Measurements from ENCODE around the gene PLEKHM3.
"Not testable (repeated sequence)": the region's sequence is repeated elsewhere in the genome, so short reads cannot be mapped to it uniquely, and the experiment has no call there.

The PLEKHM3 gene

DNA sequence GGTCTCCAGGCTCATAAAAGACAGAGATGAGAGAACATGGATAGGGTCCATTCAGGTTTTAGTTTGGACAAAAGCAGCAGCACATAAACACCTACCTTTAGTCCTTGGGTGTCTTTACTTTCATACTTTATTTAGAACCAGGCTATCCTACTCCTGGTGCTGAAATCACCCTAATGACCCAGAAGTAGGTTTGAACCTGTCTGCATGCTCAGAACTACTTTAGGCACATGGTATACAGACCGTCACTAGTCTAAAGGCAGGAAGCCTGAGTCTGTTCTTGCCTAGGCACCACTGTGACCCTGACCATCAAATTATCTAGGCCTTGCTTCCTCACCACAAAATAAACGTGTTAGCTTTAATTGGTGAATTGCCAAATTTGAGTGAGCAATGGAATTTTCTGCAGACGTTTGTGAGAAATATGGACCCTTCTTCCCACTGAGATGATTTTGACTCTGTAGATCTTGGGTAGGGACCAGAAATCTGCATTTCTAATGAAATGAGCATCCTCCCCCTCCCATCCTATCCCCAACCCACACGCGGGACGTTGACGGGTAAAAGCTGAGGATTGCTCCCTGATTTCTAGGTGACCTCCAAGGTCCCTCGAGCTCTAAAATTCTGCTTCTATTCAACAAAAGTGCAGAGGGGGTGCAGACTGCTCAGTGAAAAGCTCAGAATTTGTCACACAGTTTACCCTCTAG is 75.1 kb downstream of the PLEKHM3 start:
- no peak for DNase-seq (ENCODE audit: low read depth)

GRCh38 chr2:207949245-207949644 is 76.1 kb downstream of the PLEKHM3 start:
- not testable (repeated sequence) for DNase-seq (ENCODE audit: low read depth)

DNA sequence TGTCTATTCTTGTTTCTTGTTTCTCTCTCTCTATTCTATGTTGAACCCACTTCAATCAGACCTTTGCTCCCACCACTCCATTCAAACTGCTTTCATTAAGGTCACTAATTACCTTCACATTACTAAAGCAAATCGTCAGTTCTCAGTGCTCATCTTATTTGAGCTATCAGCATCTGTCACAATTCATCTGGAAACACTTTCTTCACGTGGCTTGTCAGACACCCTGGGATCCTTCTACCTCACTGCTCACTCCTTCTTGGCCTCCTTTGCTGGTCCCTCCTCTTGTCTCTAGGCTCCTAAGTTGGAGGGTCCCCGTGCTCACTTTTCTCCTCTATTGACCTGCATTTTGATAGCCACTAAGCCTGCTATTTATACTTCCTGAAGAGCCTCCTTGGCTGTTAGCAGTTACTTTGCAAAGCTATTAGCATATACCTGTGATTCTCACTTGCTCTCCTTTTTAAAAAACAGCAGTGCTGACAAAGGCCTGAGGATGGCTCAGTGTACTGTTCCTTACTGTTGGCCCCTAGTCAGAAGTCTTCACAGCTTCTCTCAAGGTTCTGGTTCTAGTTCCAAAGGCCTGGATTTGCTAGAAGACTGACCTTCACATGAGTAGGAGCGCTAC is 80.2 kb downstream of the PLEKHM3 start:
- DNase-seq (ENCODE audit: low read depth): no peak

GRCh38 chr2:207944334-207944733 is 81.0 kb downstream of the PLEKHM3 start:
- DNase-seq (ENCODE audit: low read depth): no peak

GRCh38 chr2:207939342-207940108 is 85.8 kb downstream of the PLEKHM3 start:
- no peak for DNase-seq (ENCODE audit: low read depth)

- DNase-seq (ENCODE audit: low read depth): no peak
Measured at GRCh38 chr2:207938886-207939285, 86.4 kb downstream of the PLEKHM3 start.

GRCh38 chr2:207938415-207938814 is 86.9 kb downstream of the PLEKHM3 start:
- DNase-seq (ENCODE audit: low read depth): no peak

GRCh38 chr2:207937823-207938222 is 87.5 kb downstream of the PLEKHM3 start:
- no peak for DNase-seq (ENCODE audit: low read depth)

DNA sequence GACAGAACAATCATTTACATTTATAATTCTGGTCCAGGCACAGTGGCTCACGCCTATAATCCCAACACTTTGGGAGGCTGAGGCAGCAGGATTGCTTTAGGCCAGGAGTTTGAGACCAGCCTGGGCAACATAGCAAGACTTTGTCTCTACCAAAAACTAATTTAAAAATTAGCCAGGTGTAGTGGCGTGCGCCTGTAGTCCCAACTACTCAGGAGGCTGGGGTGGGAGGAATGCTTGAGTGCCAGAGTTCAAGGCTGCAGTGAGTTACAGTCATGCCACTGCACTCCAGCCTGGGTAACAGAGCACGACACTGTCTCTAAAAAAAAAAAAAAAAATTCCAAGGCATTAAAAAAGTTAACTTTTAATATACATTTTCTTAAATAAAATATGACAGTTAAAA is 88.1 kb downstream of the PLEKHM3 start:
- no peak for DNase-seq (ENCODE audit: low read depth)

DNA sequence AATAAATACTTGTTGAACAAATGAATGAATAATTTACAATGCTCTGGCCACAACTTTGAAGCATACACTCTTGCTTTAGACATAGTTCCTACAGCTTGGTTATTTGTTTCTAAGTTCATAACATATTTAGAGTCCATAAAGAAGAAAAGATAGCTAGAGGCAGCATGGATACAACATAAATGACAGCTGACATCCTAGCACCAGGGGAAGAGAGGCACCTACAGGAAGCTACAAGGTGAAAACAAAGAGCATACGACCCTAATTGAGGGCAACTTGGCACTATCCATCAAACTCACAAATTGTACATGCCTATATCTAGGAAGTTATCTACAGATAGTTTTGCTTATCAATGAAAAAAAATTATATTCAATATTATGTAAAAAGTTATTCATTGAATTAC is 88.9 kb downstream of the PLEKHM3 start:
- no peak for DNase-seq (ENCODE audit: low read depth)

DNA sequence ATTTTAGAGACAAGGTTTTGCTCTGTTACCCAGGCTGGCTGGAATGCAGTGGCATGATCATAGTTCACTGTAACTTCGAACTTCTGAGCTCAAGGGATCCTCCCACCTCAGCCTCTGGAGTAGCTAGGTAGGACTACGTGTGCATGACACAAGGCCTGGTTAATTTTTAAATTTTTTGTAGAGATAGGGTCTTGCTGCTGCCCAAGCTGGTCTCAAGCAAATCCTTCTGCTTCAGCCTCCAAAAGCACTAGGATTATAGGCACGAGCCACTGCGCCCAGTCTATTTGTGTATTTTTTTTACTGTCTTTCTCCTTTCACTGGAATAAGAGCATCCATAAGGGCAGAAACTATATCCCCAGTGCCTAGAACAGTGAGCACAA is 89.3 kb downstream of the PLEKHM3 start:
- no peak for DNase-seq (ENCODE audit: low read depth)

DNA sequence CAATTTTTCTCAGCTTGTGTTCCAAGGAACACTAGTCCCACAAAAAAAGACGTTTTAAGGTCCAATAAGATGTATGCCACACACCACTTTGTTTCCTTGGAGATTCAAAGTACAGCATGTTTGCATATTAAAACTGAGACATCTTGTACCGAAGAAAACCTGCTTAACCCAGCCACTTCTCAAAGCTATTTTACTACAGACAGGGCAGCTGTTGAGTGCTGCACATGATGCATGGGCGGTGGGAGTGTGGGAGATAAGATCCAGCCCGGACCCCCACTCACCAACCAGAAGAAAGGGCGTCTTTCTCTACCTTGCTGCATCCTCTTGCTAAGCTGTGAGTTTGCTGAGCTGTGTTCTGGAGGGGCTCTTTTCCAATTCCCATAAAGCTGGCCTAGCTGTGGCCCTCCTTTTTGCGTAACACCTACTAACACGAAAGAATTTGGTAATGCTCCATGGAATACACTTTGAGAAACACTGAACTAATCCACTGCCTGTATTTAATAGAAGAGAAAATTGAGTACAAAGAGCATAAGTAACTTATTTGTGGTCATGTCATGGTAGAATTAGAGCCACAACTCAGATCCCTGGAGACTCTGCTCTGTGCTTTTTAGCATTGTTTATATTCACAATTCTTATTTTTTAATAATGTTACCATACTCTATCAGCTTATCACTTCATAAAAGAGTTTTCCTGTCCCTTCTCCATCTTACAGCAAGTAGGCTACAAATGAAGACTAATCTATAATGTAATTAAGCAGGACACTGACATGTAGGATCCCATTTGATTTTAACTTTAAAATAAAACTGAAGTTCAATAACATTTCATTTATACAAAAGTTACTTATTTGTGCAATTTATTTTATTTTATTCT is 90.0 kb downstream of the PLEKHM3 start:
- no peak for DNase-seq (ENCODE audit: low read depth)

- DNase-seq (ENCODE audit: low read depth): no peak
Measured at GRCh38 chr2:207934720-207935119, 90.6 kb downstream of the PLEKHM3 start.

- DNase-seq (ENCODE audit: low read depth): no peak
Measured at GRCh38 chr2:207933396-207934065, 91.8 kb downstream of the PLEKHM3 start.

- DNase-seq (ENCODE audit: low read depth): no peak
Measured at GRCh38 chr2:207932106-207932505, 93.2 kb downstream of the PLEKHM3 start.

- DNase-seq (ENCODE audit: low read depth): no peak
Measured at GRCh38 chr2:207930747-207931146, 94.6 kb downstream of the PLEKHM3 start.

DNA sequence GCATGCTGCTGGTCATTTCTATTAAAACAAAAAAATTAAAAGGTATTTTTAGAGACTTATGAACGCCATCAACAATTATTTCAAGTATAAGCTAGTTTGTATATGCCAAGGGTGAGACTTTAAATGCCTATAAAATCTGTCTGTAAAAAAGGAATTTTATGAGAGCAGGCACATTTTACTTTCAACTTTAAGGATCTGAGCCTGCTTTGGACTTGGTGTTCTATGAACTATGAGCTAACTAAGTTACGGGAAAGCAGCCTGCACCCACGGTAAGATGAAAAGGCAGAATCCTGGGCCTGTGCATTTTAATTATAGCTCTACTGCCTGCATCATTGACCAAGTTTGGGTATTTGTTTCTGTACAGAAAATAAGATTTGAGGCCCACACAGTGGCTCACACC is 95.4 kb downstream of the PLEKHM3 start:
- no peak for DNase-seq (ENCODE audit: low read depth)

DNA sequence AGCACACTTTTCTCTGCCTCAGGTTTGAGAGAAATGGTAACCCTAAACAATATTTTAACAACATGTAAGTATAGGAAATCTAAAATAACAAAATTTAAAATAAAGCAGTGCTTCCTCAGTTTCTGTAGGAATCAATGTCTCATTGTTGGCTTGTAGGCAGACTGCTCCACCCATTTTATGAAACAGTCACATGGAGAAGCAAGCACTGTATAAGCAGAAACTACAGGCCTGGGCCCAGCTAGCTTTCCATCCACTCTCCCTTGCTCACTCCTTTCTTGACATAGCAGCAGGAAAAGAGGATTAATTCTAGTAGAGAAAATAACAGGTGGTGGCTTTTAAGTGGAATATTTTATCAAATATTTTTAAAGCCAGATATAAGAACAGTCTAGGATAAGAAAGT is 97.2 kb downstream of the PLEKHM3 start:
- DNase-seq (ENCODE audit: low read depth): no peak

DNA sequence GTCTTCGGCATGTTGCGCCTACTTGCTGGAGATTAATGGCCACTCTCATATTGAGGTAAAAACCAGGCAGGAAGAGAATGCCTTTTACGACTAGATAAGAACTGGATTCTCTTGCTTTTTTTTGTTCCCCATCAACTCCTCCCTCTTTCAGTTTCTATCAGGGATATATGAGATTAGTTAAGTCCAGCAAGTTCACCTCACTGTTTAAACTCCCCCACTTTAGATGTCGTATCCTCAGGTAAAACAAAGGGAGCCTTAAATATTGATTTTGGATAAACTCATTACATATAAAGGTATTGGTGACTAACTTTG is 98.4 kb downstream of the PLEKHM3 start:
- no peak for DNase-seq (ENCODE audit: low read depth)

- DNase-seq (ENCODE audit: low read depth): no peak
Measured at GRCh38 chr2:207926133-207926988, 99.0 kb downstream of the PLEKHM3 start.

- no peak for DNase-seq (ENCODE audit: low read depth)
Measured at GRCh38 chr2:207925601-207926000, 99.7 kb downstream of the PLEKHM3 start.

All from stimulated activated CD8-positive, alpha-beta memory T cell treated with anti-CD3 and anti-CD28 coated beads, Interleukin-12 subunit alpha, Interleukin-12 subunit beta, amount 100 ng/mL, for 1 hour (primary cell).